Esophagus muscularis mucosa (tissue), 4 donors: ENCODE data around the gene SLC25A40.
"Not testable (repeated sequence)": the region's sequence is repeated elsewhere in the genome, so short reads cannot be mapped to it uniquely, and the experiment has no call there.

Experiments used
- EP300 ChIP-seq: sonication (generic); formaldehyde crosslinking; IDR thresholded peaks from one replicate; pipeline ENCODE4 v1.6.1; 2017; ENCODE audit warnings: antibody characterized with exemption
- POLR2A ChIP-seq: fragments of 450-650 bp; IDR thresholded peaks from one replicate; pipeline ENCODE4 v1.6.1; 2017; ENCODE audit warnings: antibody characterized with exemption, moderate library complexity, mild to moderate bottlenecking, low read depth
- POLR2AphosphoS5 ChIP-seq, 2 donors: sonication (generic); formaldehyde crosslinking; IDR thresholded peaks; one replicate each; pipeline ENCODE4 v1.6.1; 2017; ENCODE audit warnings: antibody characterized with exemption in 2 of 2
- TF ChIP-seq, protein P1 (sequence below), 3 experiments: fragments of 200-600 bp in 2 of 3; fragments of 450-650 bp in 1 of 3; sonication (generic) in 2 of 3; IDR thresholded peaks; one replicate each; pipeline ENCODE4 v1.5.1; 2017 to 2019; ENCODE audit warnings: antibody characterized with exemption in 3 of 3, mild to moderate bottlenecking in 2 of 3, moderate library complexity in 1 of 3

DNA sequence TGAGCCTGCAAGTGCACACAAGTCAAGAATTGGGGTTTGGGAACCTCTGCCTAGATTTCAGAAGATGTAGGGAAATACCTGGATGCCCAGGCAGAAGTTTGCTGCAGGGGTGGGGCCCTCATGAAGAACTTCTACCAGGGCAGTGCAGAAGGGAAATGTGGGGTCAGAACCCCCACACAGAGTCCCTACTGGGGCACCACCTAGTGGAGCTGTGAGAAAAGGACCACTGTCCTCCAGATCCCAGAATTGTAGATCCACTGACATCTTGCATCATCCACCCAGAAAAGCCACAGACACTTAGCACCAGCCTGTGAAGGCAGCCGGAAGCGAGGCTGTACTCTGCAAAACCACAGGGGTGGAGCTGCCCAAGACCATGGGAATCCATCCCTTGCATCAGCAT, 50.8 kb downstream of the SLC25A40 start:
- not testable (repeated sequence) for TF ChIP-seq POLR2A; EP300; POLR2AphosphoS5 (IDR thresholded peaks at IDR 0.05)
- TF ChIP-seq, protein P1, sequence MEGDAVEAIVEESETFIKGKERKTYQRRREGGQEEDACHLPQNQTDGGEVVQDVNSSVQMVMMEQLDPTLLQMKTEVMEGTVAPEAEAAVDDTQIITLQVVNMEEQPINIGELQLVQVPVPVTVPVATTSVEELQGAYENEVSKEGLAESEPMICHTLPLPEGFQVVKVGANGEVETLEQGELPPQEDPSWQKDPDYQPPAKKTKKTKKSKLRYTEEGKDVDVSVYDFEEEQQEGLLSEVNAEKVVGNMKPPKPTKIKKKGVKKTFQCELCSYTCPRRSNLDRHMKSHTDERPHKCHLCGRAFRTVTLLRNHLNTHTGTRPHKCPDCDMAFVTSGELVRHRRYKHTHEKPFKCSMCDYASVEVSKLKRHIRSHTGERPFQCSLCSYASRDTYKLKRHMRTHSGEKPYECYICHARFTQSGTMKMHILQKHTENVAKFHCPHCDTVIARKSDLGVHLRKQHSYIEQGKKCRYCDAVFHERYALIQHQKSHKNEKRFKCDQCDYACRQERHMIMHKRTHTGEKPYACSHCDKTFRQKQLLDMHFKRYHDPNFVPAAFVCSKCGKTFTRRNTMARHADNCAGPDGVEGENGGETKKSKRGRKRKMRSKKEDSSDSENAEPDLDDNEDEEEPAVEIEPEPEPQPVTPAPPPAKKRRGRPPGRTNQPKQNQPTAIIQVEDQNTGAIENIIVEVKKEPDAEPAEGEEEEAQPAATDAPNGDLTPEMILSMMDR (IDR thresholded peaks at IDR 0.05), result not testable (repeated sequence)
